Fibroblast of lung (primary cell): ENCODE results near the gene MGST2. TPM values are rescaled to one million over a fixed set of nuclear protein-coding genes. Genes with fewer than 3 reads are reported as not detected.

Source experiments
- DNase-seq, 2 donors: peaks; one replicate each; pipeline versions ENCODE4 v3.0.0 to v3.0.0-alpha.2; 2010; ENCODE audit warnings: low read depth in 2 of 2
- H2AFZ ChIP-seq: 2 replicates; pipeline ENCODE4 v1.5.1; 2012; ENCODE audit warnings: low read length, control low read depth, inconsistent platforms
- H3K27ac ChIP-seq: 2 replicates; pipeline ENCODE4 v1.5.1; 2011; ENCODE audit warnings: low read length, control low read depth; ENCODE audit not compliant: insufficient read depth
- H3K27me3 ChIP-seq: 2 replicates; pipeline ENCODE4 v1.5.1; 2011; ENCODE audit warnings: mild to moderate bottlenecking, low read length; ENCODE audit not compliant: control insufficient read depth, insufficient read depth
- H3K36me3 ChIP-seq: 2 replicates; pipeline ENCODE4 v1.5.1; 2011; ENCODE audit warnings: low read length; ENCODE audit not compliant: control insufficient read depth, insufficient read depth
- H3K4me1 ChIP-seq: 2 replicates; pipeline ENCODE4 v1.5.1; 2011; ENCODE audit warnings: low read length; ENCODE audit not compliant: control insufficient read depth, insufficient read depth; ENCODE audit errors: extremely low read depth
- H3K4me2 ChIP-seq: 2 replicates; pipeline ENCODE4 v1.5.1; 2011; ENCODE audit warnings: low read length, control low read depth; ENCODE audit not compliant: insufficient read depth; ENCODE audit errors: extremely low read depth
- H3K4me3 ChIP-seq, 4 experiments: fragments of 200-600 bp in 1 of 4; sonication (generic) in 1 of 4; replicated peaks in 1 of 4; 2 replicates each; pipeline ENCODE4 v1.5.1; 2011 to 2016; ENCODE audit warnings: low read length in 4 of 4, low read depth in 3 of 4, mild to moderate bottlenecking in 3 of 4, control low read depth in 2 of 4, inconsistent platforms in 1 of 4, mixed read lengths in 1 of 4; ENCODE audit not compliant: insufficient read depth in 1 of 4; ENCODE audit errors: control extremely low read depth in 1 of 4
- H3K79me2 ChIP-seq: 2 replicates; pipeline ENCODE4 v1.5.1; 2012; ENCODE audit warnings: mild to moderate bottlenecking, low read length, inconsistent platforms; ENCODE audit not compliant: control insufficient read depth, insufficient read depth
- H3K9ac ChIP-seq: 2 replicates; pipeline ENCODE4 v1.5.1; 2011; ENCODE audit warnings: mild to moderate bottlenecking, low read length, control low read depth; ENCODE audit not compliant: insufficient read depth
- H3K9me3 ChIP-seq: 2 replicates; pipeline ENCODE4 v1.5.1; 2012; ENCODE audit warnings: low read depth, low read length; ENCODE audit not compliant: control insufficient read depth, insufficient read depth
- H4K20me1 ChIP-seq: 2 replicates; pipeline ENCODE4 v1.5.1; 2011; ENCODE audit warnings: low read length; ENCODE audit not compliant: control insufficient read depth, insufficient read depth; ENCODE audit errors: extremely low read depth
- EZH2 ChIP-seq: IDR thresholded peaks from 2 replicates; pipeline ENCODE4 v1.5.1; 2012; ENCODE audit warnings: low read length, control low read depth, mild to moderate bottlenecking; ENCODE audit errors: missing control alignments
- polyA plus RNA-seq, 2 donors: library from polyadenylated mRNA; depleted of rRNA in 1 of 2; stranded (reverse) in 1 of 2; unstranded in 1 of 2; fragments of >200 nt; gene quantifications; 2 replicates each; pipeline ENCODE4 v1.2.1, GENCODE V29; 2011 to 2012; ENCODE audit warnings: missing spikeins in 1 of 2
- total RNA-seq: library from RNA; depleted of rRNA; stranded (reverse); fragments of >200 nt; gene quantifications from 2 replicates; pipeline ENCODE4 v1.2.1, GENCODE V29; 2014
- TF ChIP-seq, protein P1 (sequence below), 2 donors: IDR thresholded peaks in 1 of 2; conservative IDR thresholded peaks in 1 of 2; 1 replicate in 1 of 2; 2 replicates in 1 of 2; pipeline ENCODE4 v1.5.1; 2011 to 2012; ENCODE audit warnings: low read length in 2 of 2, control low read depth in 1 of 2, inconsistent platforms in 1 of 2, low read depth in 1 of 2, mild to moderate bottlenecking in 1 of 2

MGST2 gene
- total and polyA plus RNA-seq, 2 donors (not counting 1 experiment from before 2014, with no cell fraction given) = 5.3 to 20.1 TPM

DNA sequence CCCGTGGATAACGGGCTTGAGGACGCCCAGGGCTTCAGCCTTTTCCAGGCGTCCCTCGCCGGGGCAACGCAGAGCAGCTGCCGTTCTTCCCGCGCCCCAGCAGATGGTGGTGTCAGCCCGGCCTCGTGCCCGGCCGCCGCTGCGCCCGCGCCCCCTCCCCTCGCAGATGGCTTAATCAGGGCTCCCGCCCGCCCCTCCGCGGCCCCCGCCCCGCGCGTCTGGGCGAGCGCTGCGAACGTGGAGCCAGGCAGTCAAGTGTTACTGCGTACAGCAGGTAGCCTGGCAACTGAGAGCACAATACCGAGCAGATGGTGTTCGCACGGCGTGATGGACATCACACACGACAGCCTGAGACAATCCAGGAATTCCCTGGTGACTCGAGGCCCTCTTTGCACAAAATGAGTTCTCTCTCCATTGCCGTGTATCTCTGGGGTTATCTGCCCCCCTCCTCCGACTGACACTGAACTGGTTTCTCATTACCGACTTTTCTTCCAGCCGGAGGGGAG is 69.3 kb downstream of the MGST2 start:
- Histone ChIP-seq H2AFZ (peak overlapping the region; percentile 78), H3K4me1 (peaks cover 3% of the 10 kb centered on the region), H3K36me3 (no peaks in the 10 kb centered on the region), H3K9ac (peak overlapping the region; percentile 69), H3K9me3 (no peaks in the 10 kb centered on the region), H3K4me2 (peak overlapping the region; percentile 87), H3K27me3 (no peaks in the 10 kb centered on the region), H4K20me1 (no peaks in the 10 kb centered on the region), H3K79me2 (no peaks in the 10 kb centered on the region), H3K27ac (peak overlapping the region; percentile 68), H3K4me3 (peak overlapping the region; percentile 49 to 56 (median 53))
- TF ChIP-seq EZH2 = no peak
- TF ChIP-seq, protein P1, sequence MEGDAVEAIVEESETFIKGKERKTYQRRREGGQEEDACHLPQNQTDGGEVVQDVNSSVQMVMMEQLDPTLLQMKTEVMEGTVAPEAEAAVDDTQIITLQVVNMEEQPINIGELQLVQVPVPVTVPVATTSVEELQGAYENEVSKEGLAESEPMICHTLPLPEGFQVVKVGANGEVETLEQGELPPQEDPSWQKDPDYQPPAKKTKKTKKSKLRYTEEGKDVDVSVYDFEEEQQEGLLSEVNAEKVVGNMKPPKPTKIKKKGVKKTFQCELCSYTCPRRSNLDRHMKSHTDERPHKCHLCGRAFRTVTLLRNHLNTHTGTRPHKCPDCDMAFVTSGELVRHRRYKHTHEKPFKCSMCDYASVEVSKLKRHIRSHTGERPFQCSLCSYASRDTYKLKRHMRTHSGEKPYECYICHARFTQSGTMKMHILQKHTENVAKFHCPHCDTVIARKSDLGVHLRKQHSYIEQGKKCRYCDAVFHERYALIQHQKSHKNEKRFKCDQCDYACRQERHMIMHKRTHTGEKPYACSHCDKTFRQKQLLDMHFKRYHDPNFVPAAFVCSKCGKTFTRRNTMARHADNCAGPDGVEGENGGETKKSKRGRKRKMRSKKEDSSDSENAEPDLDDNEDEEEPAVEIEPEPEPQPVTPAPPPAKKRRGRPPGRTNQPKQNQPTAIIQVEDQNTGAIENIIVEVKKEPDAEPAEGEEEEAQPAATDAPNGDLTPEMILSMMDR (conservative IDR thresholded peaks at IDR 0.05 in 1 of 2, IDR thresholded peaks at IDR 0.05 in 1 of 2; ENCODE audit: low read depth in 1 of 2, low read length in 2 of 2) = peak; percentile 49 to 59
- DNase-seq = peak; percentile 83 to 86

DNA sequence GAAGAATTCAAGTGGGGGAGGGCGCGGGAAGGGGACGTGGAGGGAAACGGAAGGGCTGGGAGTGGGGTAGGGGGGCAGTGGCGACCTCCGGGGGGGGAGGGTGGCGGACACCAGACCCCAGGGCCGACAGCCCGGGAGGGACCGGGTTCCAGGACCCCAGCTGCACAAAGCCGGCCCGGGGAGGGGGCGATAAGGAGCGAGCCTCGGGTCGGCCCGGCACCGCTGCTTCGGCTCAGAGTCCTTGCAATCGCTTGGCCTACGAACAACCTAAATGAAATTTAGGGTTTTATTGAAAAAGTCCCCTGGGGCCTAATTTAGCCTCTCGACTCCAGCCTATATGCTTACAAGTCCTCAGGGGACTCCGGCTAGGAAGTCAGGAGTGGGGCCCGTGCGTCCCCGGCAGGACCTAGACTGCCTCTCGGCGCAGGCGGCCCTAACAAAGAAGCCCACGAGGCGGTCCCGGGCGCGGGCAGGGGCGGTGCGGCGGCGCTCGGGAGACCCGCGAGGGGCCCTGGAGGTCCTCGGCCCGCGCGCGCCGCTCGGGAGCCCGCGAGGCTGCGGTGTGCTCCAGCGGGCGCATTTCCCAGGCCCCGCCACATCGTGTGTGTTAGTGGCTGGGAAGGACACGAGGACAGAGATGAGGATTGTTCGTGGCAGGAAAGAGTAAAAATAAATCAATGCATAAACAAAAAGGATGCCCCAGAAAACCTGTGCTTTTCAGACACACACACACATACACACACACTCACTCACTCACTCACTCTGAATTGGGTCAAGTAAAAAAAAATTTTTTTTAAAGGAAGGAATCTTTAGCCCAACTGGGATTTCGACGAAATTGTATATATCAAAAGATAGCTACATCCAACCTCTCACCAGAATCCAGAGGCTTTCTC is 70.0 kb downstream of the MGST2 start:
- Histone ChIP-seq H3K4me2 (peak overlapping the region; percentile 87), H2AFZ (no peak overlapping the region), H3K27me3 (no peaks in the 10 kb centered on the region), H3K4me3 (peak overlapping the region; percentile 48 to 53 (median 51)), H3K9ac (peak overlapping the region; percentile 69), H3K36me3 (no peaks in the 10 kb centered on the region), H4K20me1 (no peaks in the 10 kb centered on the region), H3K27ac (no peak overlapping the region), H3K4me1 (peaks cover 7% of the 10 kb centered on the region), H3K9me3 (no peaks in the 10 kb centered on the region), H3K79me2 (no peaks in the 10 kb centered on the region)
- peak; percentile 35 to 39 for DNase-seq
- no peak for TF ChIP-seq EZH2
- TF ChIP-seq, protein P1 (conservative IDR thresholded peaks at IDR 0.05 in 1 of 2, IDR thresholded peaks at IDR 0.05 in 1 of 2; ENCODE audit: low read depth in 1 of 2, low read length in 2 of 2) = no peak

DNA sequence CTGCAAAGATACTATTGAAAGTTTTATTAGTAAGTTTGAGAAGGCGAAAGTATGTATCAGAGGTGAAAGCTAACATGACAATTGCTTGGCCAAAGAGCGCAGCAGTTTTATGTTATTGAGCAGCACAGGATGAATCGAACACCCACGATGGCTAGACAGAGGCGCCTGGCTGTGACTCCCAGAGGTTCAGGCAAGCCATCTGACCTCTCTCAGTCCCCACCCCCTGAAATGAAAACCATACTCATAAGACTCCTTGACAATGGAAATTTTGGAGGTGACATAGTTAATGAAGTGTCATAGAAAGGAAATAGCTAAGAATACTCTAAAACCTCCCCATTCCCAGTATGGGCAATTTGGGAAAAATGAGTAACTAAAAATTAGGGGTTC is 70.6 kb downstream of the MGST2 start:
- Histone ChIP-seq H3K27ac (no peak overlapping the region), H3K27me3 (no peaks in the 10 kb centered on the region), H3K36me3 (no peaks in the 10 kb centered on the region), H4K20me1 (no peaks in the 10 kb centered on the region), H3K4me1 (peaks cover 10% of the 10 kb centered on the region), H3K4me2 (no peak overlapping the region), H3K9me3 (no peaks in the 10 kb centered on the region), H3K79me2 (no peaks in the 10 kb centered on the region), H2AFZ (no peak overlapping the region), H3K9ac (no peak overlapping the region), H3K4me3 (no peak overlapping the region)
- no peak for DNase-seq
- TF ChIP-seq EZH2 = no peak
- TF ChIP-seq, protein P1 (conservative IDR thresholded peaks at IDR 0.05 in 1 of 2, IDR thresholded peaks at IDR 0.05 in 1 of 2; ENCODE audit: low read depth in 1 of 2, low read length in 2 of 2) = no peak
